ENCODE measurements around the gene RCC1.

- TF ChIP-seq, protein P1, sequence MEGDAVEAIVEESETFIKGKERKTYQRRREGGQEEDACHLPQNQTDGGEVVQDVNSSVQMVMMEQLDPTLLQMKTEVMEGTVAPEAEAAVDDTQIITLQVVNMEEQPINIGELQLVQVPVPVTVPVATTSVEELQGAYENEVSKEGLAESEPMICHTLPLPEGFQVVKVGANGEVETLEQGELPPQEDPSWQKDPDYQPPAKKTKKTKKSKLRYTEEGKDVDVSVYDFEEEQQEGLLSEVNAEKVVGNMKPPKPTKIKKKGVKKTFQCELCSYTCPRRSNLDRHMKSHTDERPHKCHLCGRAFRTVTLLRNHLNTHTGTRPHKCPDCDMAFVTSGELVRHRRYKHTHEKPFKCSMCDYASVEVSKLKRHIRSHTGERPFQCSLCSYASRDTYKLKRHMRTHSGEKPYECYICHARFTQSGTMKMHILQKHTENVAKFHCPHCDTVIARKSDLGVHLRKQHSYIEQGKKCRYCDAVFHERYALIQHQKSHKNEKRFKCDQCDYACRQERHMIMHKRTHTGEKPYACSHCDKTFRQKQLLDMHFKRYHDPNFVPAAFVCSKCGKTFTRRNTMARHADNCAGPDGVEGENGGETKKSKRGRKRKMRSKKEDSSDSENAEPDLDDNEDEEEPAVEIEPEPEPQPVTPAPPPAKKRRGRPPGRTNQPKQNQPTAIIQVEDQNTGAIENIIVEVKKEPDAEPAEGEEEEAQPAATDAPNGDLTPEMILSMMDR (IDR thresholded peaks at IDR 0.05), result no peak
- no peak for TF ChIP-seq POLR2A (IDR thresholded peaks at IDR 0.05)
These were observed 3.9 kb upstream of the RCC1 start for GRCh38 chr1:28501925-28502324.

Measured in stomach (tissue), 4 donors.